Measurements from ENCODE around the gene STAMBPL1. TPM values are rescaled to one million over a fixed set of nuclear protein-coding genes. Genes with fewer than 3 reads are reported as not detected.

Gene STAMBPL1
- total and polyA plus RNA-seq, 10 donors: 6.2 to 49.4 (median 25.6) TPM

DNA sequence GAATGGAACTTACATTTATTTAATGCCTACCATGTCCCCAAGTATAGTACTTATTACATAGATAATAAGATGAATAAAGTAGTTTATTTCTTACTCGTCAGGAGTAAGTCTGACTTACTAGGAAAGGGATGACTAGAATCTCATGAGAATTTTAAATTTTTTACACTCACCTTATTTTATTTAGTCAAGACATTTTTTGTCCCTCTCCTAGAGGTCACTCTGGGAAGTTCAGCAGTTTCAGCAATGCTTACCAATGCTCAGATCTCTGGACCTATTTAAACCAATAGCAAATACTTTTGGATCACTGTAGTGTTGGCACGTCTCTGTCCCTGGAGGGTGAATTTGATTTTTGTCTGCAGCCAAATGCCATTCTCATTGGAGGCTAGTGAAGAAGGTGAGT, 83.3 kb downstream of the STAMBPL1 start:
- no peaks in the 10 kb centered on the region for H3K9me3 ChIP-seq
- peaks cover 0 to 27% (median 10%) of the 10 kb centered on the region in 6 donors for H3K4me1 ChIP-seq
- no peaks in the 10 kb centered on the region for H3K36me3 ChIP-seq
- intact Hi-C loops (cut with DNase I; ENCODE audit: low total_unique reads): no loop called here
- TF ChIP-seq, protein P1, sequence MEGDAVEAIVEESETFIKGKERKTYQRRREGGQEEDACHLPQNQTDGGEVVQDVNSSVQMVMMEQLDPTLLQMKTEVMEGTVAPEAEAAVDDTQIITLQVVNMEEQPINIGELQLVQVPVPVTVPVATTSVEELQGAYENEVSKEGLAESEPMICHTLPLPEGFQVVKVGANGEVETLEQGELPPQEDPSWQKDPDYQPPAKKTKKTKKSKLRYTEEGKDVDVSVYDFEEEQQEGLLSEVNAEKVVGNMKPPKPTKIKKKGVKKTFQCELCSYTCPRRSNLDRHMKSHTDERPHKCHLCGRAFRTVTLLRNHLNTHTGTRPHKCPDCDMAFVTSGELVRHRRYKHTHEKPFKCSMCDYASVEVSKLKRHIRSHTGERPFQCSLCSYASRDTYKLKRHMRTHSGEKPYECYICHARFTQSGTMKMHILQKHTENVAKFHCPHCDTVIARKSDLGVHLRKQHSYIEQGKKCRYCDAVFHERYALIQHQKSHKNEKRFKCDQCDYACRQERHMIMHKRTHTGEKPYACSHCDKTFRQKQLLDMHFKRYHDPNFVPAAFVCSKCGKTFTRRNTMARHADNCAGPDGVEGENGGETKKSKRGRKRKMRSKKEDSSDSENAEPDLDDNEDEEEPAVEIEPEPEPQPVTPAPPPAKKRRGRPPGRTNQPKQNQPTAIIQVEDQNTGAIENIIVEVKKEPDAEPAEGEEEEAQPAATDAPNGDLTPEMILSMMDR (IDR thresholded peaks at IDR 0.05 in 8 of 11, conservative IDR thresholded peaks at IDR 0.05 in 3 of 11): no peak
- no peak for TF ChIP-seq POLR2AphosphoS5 (IDR thresholded peaks at IDR 0.05)
- no peak for TF ChIP-seq POLR2A (IDR thresholded peaks at IDR 0.05)
- no peaks in the 10 kb centered on the region for H3K27me3 ChIP-seq (replicated peaks in 1 of 7)
- 94 to 98% (median 95%) methylated on average over 2 of the region's 2 CpGs for WGBS, 5 donors
- no peak overlapping the region for H3K27ac ChIP-seq
- no peak overlapping the region for H3K4me3 ChIP-seq
- DNase-seq: no peak

DNA sequence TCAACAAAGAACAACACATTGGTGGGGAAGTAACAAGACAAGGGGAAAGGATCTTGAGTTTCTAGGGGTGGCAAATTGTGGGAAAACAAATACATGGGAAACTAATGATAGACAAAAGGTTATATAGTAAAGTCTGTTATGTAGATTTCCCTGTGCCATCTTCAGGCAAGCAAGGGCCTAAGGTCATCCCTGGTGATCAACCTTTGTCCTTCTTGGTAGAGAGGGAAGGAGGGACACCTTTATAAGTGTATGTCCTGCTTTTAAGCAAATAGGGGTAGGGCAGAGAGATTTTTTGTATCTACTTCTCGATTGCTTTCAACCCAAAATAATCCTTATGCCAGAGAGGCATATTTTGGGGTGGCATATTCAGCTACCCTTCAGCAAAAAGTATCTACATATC, 84.3 kb downstream of the STAMBPL1 start:
- Histone ChIP-seq H3K27ac (peak overlapping the region in 1 of 8 donors; percentile 16), H3K36me3 (no peaks in the 10 kb centered on the region), H3K4me1 (peaks cover 0 to 27% (median 10%) of the 10 kb centered on the region in 6 donors), H3K27me3 (replicated peaks in 1 of 7) (no peaks in the 10 kb centered on the region), H3K4me3 (no peak overlapping the region), H3K9me3 (no peaks in the 10 kb centered on the region)
- no peak for DNase-seq
- intact Hi-C loops (cut with DNase I; ENCODE audit: low total_unique reads): no loop called here
- TF ChIP-seq, protein P1 (IDR thresholded peaks at IDR 0.05 in 8 of 11, conservative IDR thresholded peaks at IDR 0.05 in 3 of 11): no peak
- TF ChIP-seq POLR2AphosphoS5 (IDR thresholded peaks at IDR 0.05): no peak
- no peak for TF ChIP-seq POLR2A (IDR thresholded peaks at IDR 0.05)
- 77 to 96% (median 86%) methylated on average over 1 of the region's 1 CpG for WGBS, 5 donors

DNA sequence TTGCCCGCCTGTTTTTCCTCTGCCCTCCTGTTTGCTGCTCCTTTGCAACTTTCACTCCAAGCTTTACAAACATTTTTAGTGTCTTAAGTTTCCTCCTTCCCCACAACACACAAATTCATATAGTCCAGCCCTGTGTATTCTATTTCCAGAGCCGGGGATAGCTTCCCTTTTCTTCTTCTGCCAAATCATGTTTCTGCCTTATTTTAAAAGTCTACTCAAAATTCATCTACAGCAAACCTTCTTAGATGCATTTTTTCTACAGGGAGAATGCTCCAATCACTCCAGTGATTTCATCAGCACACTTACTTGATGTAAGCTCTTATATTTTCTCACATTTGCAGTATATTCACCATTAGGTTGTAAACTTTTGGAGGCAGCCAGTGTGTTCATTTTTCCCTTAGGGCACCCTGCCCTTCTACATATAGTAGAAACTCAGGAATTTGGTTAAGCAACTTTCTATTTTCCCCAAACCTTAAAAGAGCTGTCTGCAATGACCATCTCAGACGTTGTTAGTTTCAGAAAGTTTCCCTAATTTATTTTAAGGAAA, 84.9 kb downstream of the STAMBPL1 start:
- DNase-seq: no peak
- Histone ChIP-seq H3K4me3 (no peak overlapping the region), H3K9me3 (no peaks in the 10 kb centered on the region), H3K27me3 (replicated peaks in 1 of 7) (no peaks in the 10 kb centered on the region), H3K36me3 (no peaks in the 10 kb centered on the region), H3K4me1 (peaks cover 0 to 27% (median 10%) of the 10 kb centered on the region in 6 donors), H3K27ac (peak overlapping the region in 3 of 8 donors; percentile 7 to 49 (median 16))
- TF ChIP-seq, protein P1 (IDR thresholded peaks at IDR 0.05 in 8 of 11, conservative IDR thresholded peaks at IDR 0.05 in 3 of 11): no peak
- TF ChIP-seq POLR2A (IDR thresholded peaks at IDR 0.05): no peak
- no peak for TF ChIP-seq POLR2AphosphoS5 (IDR thresholded peaks at IDR 0.05)
- intact Hi-C loops (cut with DNase I; ENCODE audit: low total_unique reads): no loop called here
- 38 to 63% (median 54%) methylated on average over 3 of the region's 3 CpGs for WGBS, 5 donors

DNA sequence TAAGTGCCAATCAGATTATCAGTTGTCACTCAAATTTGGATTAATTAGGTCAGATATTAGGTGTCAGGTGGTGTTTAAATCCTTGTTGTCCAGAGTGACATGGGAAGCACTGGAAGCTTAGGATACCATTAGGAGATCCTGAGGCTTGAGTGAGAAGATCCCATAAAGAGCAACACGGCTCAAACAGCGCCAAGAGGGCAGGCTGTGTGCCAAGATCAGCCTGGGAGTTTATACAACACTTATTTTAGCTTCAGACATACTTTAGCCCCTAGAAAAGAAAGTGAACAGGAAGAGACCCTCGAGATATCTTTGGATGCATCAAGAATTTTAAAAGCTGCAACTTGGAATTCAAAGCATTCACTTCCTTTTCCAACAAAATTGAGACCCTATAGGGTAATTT, 86.8 kb downstream of the STAMBPL1 start:
- H3K27ac ChIP-seq: peak overlapping the region in 4 of 8 donors; percentile 17 to 49 (median 38)

More for the DNA sequence above, 86.8 kb downstream of the STAMBPL1 start:
- Histone ChIP-seq H3K9me3 (no peaks in the 10 kb centered on the region), H3K27me3 (replicated peaks in 1 of 7) (no peaks in the 10 kb centered on the region), H3K4me1 (peaks cover 0 to 23% (median 8%) of the 10 kb centered on the region in 6 donors), H3K4me3 (no peak overlapping the region), H3K36me3 (no peaks in the 10 kb centered on the region)
- TF ChIP-seq POLR2AphosphoS5 (IDR thresholded peaks at IDR 0.05): no peak
- no peak for TF ChIP-seq POLR2A (IDR thresholded peaks at IDR 0.05)
- TF ChIP-seq, protein P1 (IDR thresholded peaks at IDR 0.05 in 8 of 11, conservative IDR thresholded peaks at IDR 0.05 in 3 of 11): no peak
- 58 to 81% (median 65%) methylated on average over 3 of the region's 3 CpGs for WGBS, 5 donors
- no peak for DNase-seq
- intact Hi-C loops (cut with DNase I; ENCODE audit: low total_unique reads): no loop called here
